ENCODE measurements around the gene IMPACT. TPM values are rescaled to one million over a fixed set of nuclear protein-coding genes. Genes with fewer than 3 reads are reported as not detected.

IMPACT gene
- total RNA-seq, 1 donor from 2014 or later: 23.3 TPM

- no peak for DNase-seq (ENCODE audit: extremely low read depth, low read depth, low spot score)
These were observed 5.9 kb upstream of the IMPACT start for GRCh38 chr18:24420551-24420950.

- no peak for DNase-seq (ENCODE audit: extremely low read depth, low read depth, low spot score)
These were observed 4.6 kb upstream of the IMPACT start for GRCh38 chr18:24421831-24422230.

- no peak for DNase-seq (ENCODE audit: extremely low read depth, low read depth, low spot score)
These were observed 435 bp upstream of the IMPACT start for GRCh38 chr18:24426073-24426397.

GRCh38 chr18:24427484-24427883 is 1.0 kb downstream of the IMPACT start:
- DNase-seq (ENCODE audit: extremely low read depth, low read depth, low spot score): no peak

- DNase-seq (ENCODE audit: extremely low read depth, low read depth, low spot score): no peak
These were observed 2.2 kb downstream of the IMPACT start for GRCh38 chr18:24428709-24429108.

- no peak for DNase-seq (ENCODE audit: extremely low read depth, low read depth, low spot score)
These were observed 2.7 kb downstream of the IMPACT start for GRCh38 chr18:24429188-24429587.

GRCh38 chr18:24432618-24433017 is 6.1 kb downstream of the IMPACT start:
- no peak for DNase-seq (ENCODE audit: extremely low read depth, low read depth, low spot score)

GRCh38 chr18:24436939-24437338 is 10.5 kb downstream of the IMPACT start:
- DNase-seq (ENCODE audit: extremely low read depth, low read depth, low spot score): no peak

- no peak for DNase-seq (ENCODE audit: extremely low read depth, low read depth, low spot score)
These were observed 17.4 kb downstream of the IMPACT start for GRCh38 chr18:24443870-24444269.

GRCh38 chr18:24446453-24446852 is 20.0 kb downstream of the IMPACT start:
- DNase-seq (ENCODE audit: extremely low read depth, low read depth, low spot score): no peak

- no peak for DNase-seq (ENCODE audit: extremely low read depth, low read depth, low spot score)
These were observed 20.6 kb downstream of the IMPACT start for GRCh38 chr18:24446953-24447538.

- DNase-seq (ENCODE audit: extremely low read depth, low read depth, low spot score): no peak
These were observed 21.5 kb downstream of the IMPACT start for GRCh38 chr18:24447961-24448360.

- no peak for DNase-seq (ENCODE audit: extremely low read depth, low read depth, low spot score)
These were observed 30.1 kb downstream of the IMPACT start for GRCh38 chr18:24456549-24456948.

GRCh38 chr18:24459772-24460171 is 33.3 kb downstream of the IMPACT start:
- DNase-seq (ENCODE audit: extremely low read depth, low read depth, low spot score): no peak

GRCh38 chr18:24460388-24460787 is 33.9 kb downstream of the IMPACT start, which contains the start of gene HRH4:
Gene HRH4, plus strand, starts transcription at chr18:24460637. Its CDS starts 92 bp downstream, at chr18:24460729.
- DNase-seq (ENCODE audit: extremely low read depth, low read depth, low spot score): no peak

GRCh38 chr18:24461996-24462395 is 35.5 kb downstream of the IMPACT start:
- DNase-seq (ENCODE audit: extremely low read depth, low read depth, low spot score): no peak

GRCh38 chr18:24462838-24463775 is 36.6 kb downstream of the IMPACT start:
- DNase-seq (ENCODE audit: extremely low read depth, low read depth, low spot score): no peak

- no peak for DNase-seq (ENCODE audit: extremely low read depth, low read depth, low spot score)
These were observed 39.0 kb downstream of the IMPACT start for GRCh38 chr18:24465486-24465885.

GRCh38 chr18:24466771-24467170 is 40.3 kb downstream of the IMPACT start:
- no peak for DNase-seq (ENCODE audit: extremely low read depth, low read depth, low spot score)

- no peak for DNase-seq (ENCODE audit: extremely low read depth, low read depth, low spot score)
These were observed 43.6 kb downstream of the IMPACT start for GRCh38 chr18:24470022-24470618.

GRCh38 chr18:24470805-24471204 is 44.3 kb downstream of the IMPACT start:
- no peak for DNase-seq (ENCODE audit: extremely low read depth, low read depth, low spot score)

- DNase-seq (ENCODE audit: extremely low read depth, low read depth, low spot score): no peak
These were observed 46.1 kb downstream of the IMPACT start for GRCh38 chr18:24472591-24472990.
